ENCODE measurements around the gene COA8. TPM values are rescaled to one million over a fixed set of nuclear protein-coding genes. Genes with fewer than 3 reads are reported as not detected.

Gene COA8
- total and polyA plus RNA-seq, 2 of the 4 experiments (the other 2 are of a cell fraction): 12.2 to 21.1 TPM

DNA sequence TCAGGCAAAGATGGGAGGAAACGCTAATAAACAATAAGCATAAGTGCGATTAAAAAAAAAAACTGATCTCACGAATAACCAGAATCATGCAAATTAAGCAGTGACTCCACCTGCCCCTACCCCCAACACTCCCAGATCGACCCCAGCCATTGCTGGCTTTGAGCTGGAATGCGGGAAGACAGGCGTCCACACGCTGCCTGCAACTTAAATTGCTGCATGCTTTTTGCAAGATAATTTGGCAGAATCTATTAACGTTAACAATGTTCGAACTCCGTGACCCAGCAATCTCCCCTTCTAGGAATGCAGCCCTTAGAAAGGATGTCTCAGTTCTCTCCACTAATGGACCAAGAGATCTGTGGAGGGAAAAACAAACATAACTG lies 39.2 kb upstream of the COA8 start:
- intact Hi-C loops (cut with micrococcal nuclease) (no loop called here), in situ Hi-C loops (cut with MboI; ENCODE audit: low sequenced_read_pairs) (no loop called here), dilution Hi-C loops (cut with HindIII; ENCODE audit: low sequenced_read_pairs, unreplicated experiment) (no loop called here)
- Histone ChIP-seq H2BK120ac (ENCODE audit: low read depth, low read length) (no peak overlapping the region), H4K91ac (ENCODE audit: insufficient read depth, low read depth, low read length) (no peak overlapping the region), H2AK9ac (replicated peaks; ENCODE audit: low read depth, low read length, poor library complexity) (no peak overlapping the region), H3K4me2 (ENCODE audit: low read depth, low read length) (no peak overlapping the region), H3K27me3 (ENCODE audit: control insufficient read depth, insufficient read depth, low read length) (peaks cover 15% of the 10 kb centered on the region), H3K79me1 (ENCODE audit: low read depth in 1 of 2, low read length in 2 of 2) (peaks cover 0 to 11% of the 10 kb centered on the region in 2 experiments; a peak in 3 of 4 replicates), H3K4me1 (ENCODE audit: control insufficient read depth, insufficient read depth, low read length) (peaks cover 17% of the 10 kb centered on the region), H2AK5ac (ENCODE audit: low read depth, low read length) (no peak overlapping the region), H3K4me3 (ENCODE audit: insufficient read depth, low read depth, low read length) (no peak overlapping the region), H3K9me1 (ENCODE audit: insufficient read depth, low read length) (peaks cover 3% of the 10 kb centered on the region), H3K23ac (ENCODE audit: low read depth, low read length) (peak overlapping the region; percentile 20; the same call in 1 of the 2 replicates), H3K9me3 (ENCODE audit: control insufficient read depth, insufficient read depth, low read length) (no peaks in the 10 kb centered on the region), H2BK20ac (ENCODE audit: low read depth, low read length) (no peak overlapping the region), H4K5ac (ENCODE audit: low read depth, low read length) (no peak overlapping the region), H3K4ac (ENCODE audit: low read depth, low read length) (no peak overlapping the region), H2BK15ac (ENCODE audit: low read depth, low read length) (no peak overlapping the region), H3K27ac (ENCODE audit: insufficient read depth, low read length) (no peak overlapping the region), H3K36me3 (ENCODE audit: control insufficient read depth, insufficient read depth, low read length) (no peaks in the 10 kb centered on the region), H4K8ac (ENCODE audit: low read depth in 2 of 2, low read length in 2 of 2) (no peak overlapping the region), H3K9ac (ENCODE audit: low read depth, low read length) (no peak overlapping the region), H3K18ac (ENCODE audit: low read depth, low read length) (no peak overlapping the region), H2AFZ (replicated peaks; ENCODE audit: low read length, poor library complexity) (no peak overlapping the region), H2BK5ac (ENCODE audit: low read depth, low read length, poor library complexity, severe bottlenecking) (no peak overlapping the region), H3K56ac (ENCODE audit: extremely low read depth, insufficient read depth, low read length) (no peak overlapping the region), H4K20me1 (ENCODE audit: insufficient read depth, low read length) (peaks cover 8% of the 10 kb centered on the region), H3K14ac (replicated peaks; ENCODE audit: low read depth, low read length) (no peak overlapping the region)
- POLR2A ChIA-PET (ENCODE audit: unreplicated experiment): no interaction called here
- WGBS, 2 experiments (ENCODE audit: extremely low coverage in 2 of 2, insufficient read length in 1 of 2): 50% methylated on average over 5 of the region's 10 CpGs; no CpG with 5 or more reads in 1 of the 2 experiments
- CTCF ChIA-PET: no interaction called here
- TF ChIP-seq CTCF (conservative IDR thresholded peaks at IDR 0.05; ENCODE audit: low read depth, low read length): no peak
- TF ChIP-seq CEBPB (IDR thresholded peaks at IDR 0.05; ENCODE audit: low read depth, low read length): no peak
- no peak for TF ChIP-seq NFE2L2 (IDR thresholded peaks at IDR 0.05; ENCODE audit: low read depth, low read length)
- TF ChIP-seq RAD21 (IDR thresholded peaks at IDR 0.05; ENCODE audit: low read length): no peak
- no peak for TF ChIP-seq MAFK (IDR thresholded peaks at IDR 0.05; ENCODE audit: low read depth, low read length)
- TF ChIP-seq RCOR1 (IDR thresholded peaks at IDR 0.05; ENCODE audit: insufficient replicate concordance, low read length): no peak
- TF ChIP-seq BHLHE40 (IDR thresholded peaks at IDR 0.05; ENCODE audit: low read depth, low read length): no peak
- no peak for TF ChIP-seq MAZ (IDR thresholded peaks at IDR 0.05; ENCODE audit: borderline replicate concordance, low read depth, low read length)
- TF ChIP-seq POLR2A (IDR thresholded peaks at IDR 0.05; ENCODE audit: low read depth, low read length): no peak
- no peak for TF ChIP-seq CHD1 (IDR thresholded peaks at IDR 0.05; ENCODE audit: low read depth, low read length)
- no peak for TF ChIP-seq ELK1 (IDR thresholded peaks at IDR 0.05; ENCODE audit: borderline replicate concordance, low read depth, low read length)
- no peak for TF ChIP-seq RFX5 (IDR thresholded peaks at IDR 0.05; ENCODE audit: low read depth, low read length)
- no peak for TF ChIP-seq MXI1 (IDR thresholded peaks at IDR 0.05; ENCODE audit: borderline replicate concordance, low read depth, low read length)
- TF ChIP-seq, protein P1, sequence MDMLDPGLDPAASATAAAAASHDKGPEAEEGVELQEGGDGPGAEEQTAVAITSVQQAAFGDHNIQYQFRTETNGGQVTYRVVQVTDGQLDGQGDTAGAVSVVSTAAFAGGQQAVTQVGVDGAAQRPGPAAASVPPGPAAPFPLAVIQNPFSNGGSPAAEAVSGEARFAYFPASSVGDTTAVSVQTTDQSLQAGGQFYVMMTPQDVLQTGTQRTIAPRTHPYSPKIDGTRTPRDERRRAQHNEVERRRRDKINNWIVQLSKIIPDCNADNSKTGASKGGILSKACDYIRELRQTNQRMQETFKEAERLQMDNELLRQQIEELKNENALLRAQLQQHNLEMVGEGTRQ (IDR thresholded peaks at IDR 0.05; ENCODE audit: low read depth, low read length): no peak
- no peak for TF ChIP-seq FOS (IDR thresholded peaks at IDR 0.05; ENCODE audit: low read depth, low read length)
- TF ChIP-seq SMC3 (IDR thresholded peaks at IDR 0.05; ENCODE audit: low read depth, low read length): no peak
- no peak for ATAC-seq (ENCODE audit: low read depth)
- no TSS peak for BruUV-seq (replicated peaks)
- DNase-seq: no peak
